KG1 (cell line): ENCODE data around the gene GPALPP1.
"Not testable (repeated sequence)": the region's sequence is repeated elsewhere in the genome, so short reads cannot be mapped to it uniquely, and the experiment has no call there.

Experiments
- DNase-seq: peaks from one replicate; lab custom pipeline; 2025; lab: John Stamatoyannopoulos, UW

Gene GPALPP1

GRCh38 chr13:44989071-44989889 lies at the start of gene GPALPP1, which contains the start of gene NUFIP1:
GPALPP1 (plus strand) TSS chr13:44989538; CDS start chr13:44989655, 117 bp downstream.
NUFIP1 (minus strand) TSS chr13:44989471; CDS start chr13:44989436, 35 bp downstream.
- DNase-seq, result peak; percentile 84

GRCh38 chr13:44943411-44943810 lies 45.9 kb upstream of the GPALPP1 start:
- DNase-seq, result not testable (repeated sequence)

GRCh38 chr13:44951184-44951583 lies 38.2 kb upstream of the GPALPP1 start:
- DNase-seq, result no peak

- no peak for DNase-seq
Measured at GRCh38 chr13:44952671-44953070, 36.7 kb upstream of the GPALPP1 start.

- DNase-seq, result no peak
Measured at GRCh38 chr13:44954224-44954623, 35.1 kb upstream of the GPALPP1 start.

- DNase-seq, result no peak
Measured at GRCh38 chr13:44955406-44955805, 33.9 kb upstream of the GPALPP1 start.

GRCh38 chr13:44961997-44962396 lies 27.3 kb upstream of the GPALPP1 start:
- no peak for DNase-seq

- no peak for DNase-seq
Measured at GRCh38 chr13:44967704-44968433, 21.5 kb upstream of the GPALPP1 start.

GRCh38 chr13:44968434-44968815 lies 20.9 kb upstream of the GPALPP1 start:
- DNase-seq, result no peak

- peak; percentile 15 for DNase-seq
Measured at GRCh38 chr13:44969551-44970484, 19.5 kb upstream of the GPALPP1 start.

- no peak for DNase-seq
Measured at GRCh38 chr13:44971656-44972595, 17.4 kb upstream of the GPALPP1 start.

GRCh38 chr13:44972956-44973581 lies 16.3 kb upstream of the GPALPP1 start:
- DNase-seq, result peak; percentile 8

GRCh38 chr13:44974056-44974793 lies 15.1 kb upstream of the GPALPP1 start:
- DNase-seq, result no peak

- DNase-seq, result no peak
Measured at GRCh38 chr13:44976196-44976595, 13.1 kb upstream of the GPALPP1 start.

GRCh38 chr13:44976949-44977583 lies 12.3 kb upstream of the GPALPP1 start:
- no peak for DNase-seq

GRCh38 chr13:44978328-44978727 lies 11.0 kb upstream of the GPALPP1 start:
- no peak for DNase-seq

GRCh38 chr13:44989941-44990340 lies 603 bp downstream of the GPALPP1 start:
- no peak for DNase-seq

- no peak for DNase-seq
Measured at GRCh38 chr13:45003417-45003816, 14.1 kb downstream of the GPALPP1 start.

GRCh38 chr13:45004096-45004495 lies 14.8 kb downstream of the GPALPP1 start:
- DNase-seq, result no peak
